Loucy (cell line): Measurements from ENCODE around the gene B4GALNT1.

Source experiments
- CTCF ChIP-seq: fragments of 200-600 bp; sonication (generic); conservative IDR thresholded peaks from 2 replicates; pipeline ENCODE4 v1.5.1; 2014; ENCODE audit warnings: mild to moderate bottlenecking, antibody characterized with exemption, low read length
- EZH2phosphoT487 ChIP-seq: fragments of 200-600 bp; IDR thresholded peaks from 2 replicates; pipeline ENCODE4 v1.6.1; 2018; ENCODE audit warnings: antibody characterized with exemption, mild to moderate bottlenecking, moderate library complexity, borderline replicate concordance

GRCh38 chr12:57604454-57604991 lies 28.5 kb downstream of the B4GALNT1 start, which contains the start of gene DTX3:
- TF ChIP-seq CTCF (no peak), EZH2phosphoT487 (no peak)
